H1 (cell line): ENCODE measurements around the gene YWHAQ. TPM values are rescaled to one million over a fixed set of nuclear protein-coding genes. Genes with fewer than 3 reads are reported as not detected.

Experiments used
- ASH2L ChIP-seq: fragments of 200-600, 300-600 bp; sonication (generic); IDR thresholded peaks from one replicate; pipeline ENCODE4 v1.7.1; 2017; ENCODE audit warnings: low read length
- CEBPB ChIP-seq: IDR thresholded peaks from 2 replicates; pipeline ENCODE4 v1.6.1; 2012; ENCODE audit warnings: low read depth, low read length
- CHD2 ChIP-seq: IDR thresholded peaks from 2 replicates; pipeline ENCODE4 v1.6.1; 2012; ENCODE audit warnings: low read length, improper control_type of control experiment
- CREB1 ChIP-seq: IDR thresholded peaks from 2 replicates; pipeline ENCODE4 v1.6.1; 2012; ENCODE audit warnings: inconsistent platforms
- EP300 ChIP-seq, 2 experiments: IDR thresholded peaks; 1 replicate in 1 of 2; 2 replicates in 1 of 2; pipeline ENCODE4 v1.6.1; 2011 to 2012; ENCODE audit warnings: low read depth in 2 of 2, low read length in 2 of 2, mild to moderate bottlenecking in 2 of 2, borderline replicate concordance in 1 of 2, inconsistent platforms in 1 of 2, moderate library complexity in 1 of 2
- GABPA ChIP-seq: IDR thresholded peaks from 2 replicates; pipeline ENCODE4 v1.6.1; 2011; ENCODE audit warnings: mild to moderate bottlenecking, low read length, moderate library complexity, borderline replicate concordance; ENCODE audit not compliant: insufficient read depth
- GTF2F1 ChIP-seq: IDR thresholded peaks from 2 replicates; pipeline ENCODE4 v1.6.1; 2012; ENCODE audit warnings: low read depth, low read length, improper control_type of control experiment, borderline replicate concordance
- HDAC6 ChIP-seq: IDR thresholded peaks from one replicate; pipeline ENCODE4 v1.7.1; 2012; ENCODE audit warnings: low read depth, mild to moderate bottlenecking, inconsistent platforms, low read length, moderate library complexity
- KDM4A ChIP-seq: IDR thresholded peaks from one replicate; pipeline ENCODE4 v1.7.1; 2012; ENCODE audit warnings: low read depth, mild to moderate bottlenecking, moderate library complexity, low read length, inconsistent platforms; ENCODE audit not compliant: severe bottlenecking
- KDM5A ChIP-seq: fragments of 200-600 bp; IDR thresholded peaks from 2 replicates; pipeline ENCODE4 v1.7.1; 2012; ENCODE audit warnings: mild to moderate bottlenecking, low read length, inconsistent platforms, mixed read lengths
- MAFK ChIP-seq: IDR thresholded peaks from 2 replicates; pipeline ENCODE4 v1.6.1; 2012; ENCODE audit warnings: low read depth, mild to moderate bottlenecking, improper control_type of control experiment, low read length
- PHF8 ChIP-seq: fragments of 200-600 bp; sonication (generic); conservative IDR thresholded peaks from 2 replicates; pipeline ENCODE4 v1.7.1; 2012; ENCODE audit warnings: low read depth, mild to moderate bottlenecking, inconsistent platforms, low read length, moderate library complexity
- POLR2A ChIP-seq, 2 experiments: IDR thresholded peaks; 1 replicate in 1 of 2; 2 replicates in 1 of 2; pipeline ENCODE4 v1.6.1; 2011; ENCODE audit warnings: low read depth in 2 of 2, low read length in 2 of 2, mild to moderate bottlenecking in 2 of 2; ENCODE audit errors: control extremely low read depth in 1 of 2
- RAD21 ChIP-seq, 2 experiments: IDR thresholded peaks in 1 of 2; conservative IDR thresholded peaks in 1 of 2; 2 replicates each; pipeline ENCODE4 v1.6.1; 2011; ENCODE audit warnings: low read depth in 2 of 2, low read length in 2 of 2, improper control_type of control experiment in 1 of 2, inconsistent platforms in 1 of 2, mild to moderate bottlenecking in 1 of 2, moderate library complexity in 1 of 2
- RBBP5 ChIP-seq: IDR thresholded peaks from 2 replicates; pipeline ENCODE4 v1.7.1; 2012; ENCODE audit warnings: low read depth, mild to moderate bottlenecking, inconsistent platforms, low read length, moderate library complexity, borderline replicate concordance
- RFX5 ChIP-seq: IDR thresholded peaks from 2 replicates; pipeline ENCODE4 v1.6.1; 2011; ENCODE audit warnings: low read depth, low read length, improper control_type of control experiment, borderline replicate concordance
- SIX5 ChIP-seq: IDR thresholded peaks from 2 replicates; pipeline ENCODE4 v1.6.1; 2011; ENCODE audit warnings: mild to moderate bottlenecking, low read depth, low read length
- SP2 ChIP-seq: IDR thresholded peaks from 2 replicates; pipeline ENCODE4 v1.6.1; 2012; ENCODE audit warnings: mild to moderate bottlenecking, low read length, inconsistent platforms
- SRF ChIP-seq: IDR thresholded peaks from 2 replicates; pipeline ENCODE4 v1.6.1; 2011; ENCODE audit warnings: mild to moderate bottlenecking, low read depth, low read length, moderate library complexity
- TAF7 ChIP-seq: optimal IDR thresholded peaks from 2 replicates; pipeline ENCODE3; 2011; ENCODE audit warnings: low read depth, mild to moderate bottlenecking, inconsistent platforms, low read length, moderate library complexity, borderline replicate concordance
- TCF12 ChIP-seq: IDR thresholded peaks from 2 replicates; pipeline ENCODE4 v1.6.1; 2011; ENCODE audit warnings: low read depth, mild to moderate bottlenecking, low read length
- polyA plus RNA-seq, 7 experiments: library from polyadenylated mRNA; depleted of rRNA in 3 of 7; stranded (reverse) in 5 of 7; unstranded in 2 of 7; fragments of >200 nt in 5 of 7; fragments of 200-250 nt in 2 of 7; gene quantifications; 1 replicate in 5 of 7; 2 replicates in 1 of 7; 4 replicates in 1 of 7; pipeline versions ENCODE4 v1.2.1 to v1.2.3, GENCODE V29; 2011 to 2013; ENCODE audit warnings: missing spikeins in 2 of 7, mixed read lengths in 2 of 7
- total RNA-seq: library from RNA; stranded (reverse); fragmentation: NEBNext Ultra II Directional; extraction: Animal tissue kit (Norgen Biotek cat#: 25700); gene quantifications from 2 replicates; pipeline ENCODE4 v1.2.1, GENCODE V29; 2021
- TF ChIP-seq, protein P1 (sequence below): IDR thresholded peaks from 2 replicates; pipeline ENCODE4 v1.6.1; 2012; ENCODE audit warnings: inconsistent platforms
- TF ChIP-seq, protein P2 (sequence below): IDR thresholded peaks from 2 replicates; pipeline ENCODE4 v1.6.1; 2012; ENCODE audit warnings: inconsistent platforms

Gene YWHAQ
- total and polyA plus RNA-seq, 2 of the 8 experiments (the other 6 are each of a cell fraction or from before 2014, with no cell fraction given): 244 to 480 TPM

DNA sequence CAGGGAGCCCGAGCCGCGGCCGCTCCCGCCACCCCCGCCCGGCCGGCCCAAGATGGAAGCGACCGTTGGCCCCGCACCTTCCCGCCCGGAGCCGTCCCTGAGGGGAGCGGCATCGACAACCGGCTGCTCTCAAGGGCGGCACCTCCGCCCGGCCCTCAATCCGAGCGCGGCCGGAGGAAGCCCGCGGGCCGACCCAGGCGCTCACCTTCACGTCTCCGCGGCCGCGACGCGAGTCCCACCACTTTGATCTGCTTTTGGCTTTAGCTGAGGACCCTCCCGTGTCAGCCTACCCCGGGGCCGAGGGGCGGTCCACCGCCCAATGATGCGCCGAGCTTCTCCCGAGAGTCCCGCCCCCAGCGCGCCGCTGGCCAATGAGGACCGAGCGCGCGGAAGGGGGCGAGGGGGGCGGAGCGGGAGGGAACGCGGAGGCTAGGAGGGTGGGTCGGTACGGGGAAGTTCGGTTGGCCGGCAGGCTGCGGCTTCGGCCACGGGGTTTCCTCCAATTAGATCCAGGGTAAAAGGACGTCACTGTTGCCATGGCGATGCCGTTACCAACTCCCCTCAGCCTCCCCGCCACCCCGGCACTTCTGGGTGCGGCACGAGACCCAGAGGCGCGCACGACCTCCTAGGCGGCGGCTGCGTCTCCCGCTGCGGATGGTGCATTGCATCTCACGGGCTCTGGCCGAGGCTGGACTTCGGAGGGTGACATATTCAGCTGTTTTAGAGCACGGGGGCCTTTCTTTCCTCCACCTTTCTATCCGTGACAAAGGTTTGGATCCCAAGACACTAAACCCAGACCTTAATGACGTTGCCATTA is at the start of gene YWHAQ (continued):
- TF ChIP-seq KDM4A (peak; percentile 95), TCF12 (no peak), RAD21 (IDR thresholded peaks at IDR 0.05 in 1 of 2, conservative IDR thresholded peaks at IDR 0.05 in 1 of 2; ENCODE audit: low read depth in 2 of 2, low read length in 2 of 2) (no peak), PHF8 (peak; percentile 96), HDAC6 (no peak), CREB1 (peak; percentile 97), GABPA (no peak), ASH2L (peak; percentile 26), CEBPB (no peak), GTF2F1 (peak; percentile 70; the same call in 1 of the 2 replicates), KDM5A (no peak), SP2 (peak; percentile 80), POLR2A (IDR thresholded peaks at IDR 0.05; ENCODE audit: control extremely low read depth in 1 of 2, low read depth in 2 of 2, low read length in 2 of 2) (peak; percentile 97 to 98), CHD2 (peak; percentile 84), MAFK (no peak), SIX5 (no peak), RBBP5 (peak; percentile 19; the same call in 1 of the 2 replicates), TAF7 (peak; percentile 89), EP300 (IDR thresholded peaks at IDR 0.05; ENCODE audit: borderline replicate concordance in 1 of 2, low read depth in 2 of 2, low read length in 2 of 2) (peak in 1 of 2 experiments; percentile 78; a peak in 1 of 3 replicates), SRF (0 out of 2 replicates have a peak, but pooled peaks have one; percentile 1), RFX5 (peak; percentile 99)
- TF ChIP-seq, protein P1, sequence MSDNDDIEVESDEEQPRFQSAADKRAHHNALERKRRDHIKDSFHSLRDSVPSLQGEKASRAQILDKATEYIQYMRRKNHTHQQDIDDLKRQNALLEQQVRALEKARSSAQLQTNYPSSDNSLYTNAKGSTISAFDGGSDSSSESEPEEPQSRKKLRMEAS: peak; percentile 58
- TF ChIP-seq, protein P2, sequence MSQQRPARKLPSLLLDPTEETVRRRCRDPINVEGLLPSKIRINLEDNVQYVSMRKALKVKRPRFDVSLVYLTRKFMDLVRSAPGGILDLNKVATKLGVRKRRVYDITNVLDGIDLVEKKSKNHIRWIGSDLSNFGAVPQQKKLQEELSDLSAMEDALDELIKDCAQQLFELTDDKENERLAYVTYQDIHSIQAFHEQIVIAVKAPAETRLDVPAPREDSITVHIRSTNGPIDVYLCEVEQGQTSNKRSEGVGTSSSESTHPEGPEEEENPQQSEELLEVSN: 0 out of 2 replicates have a peak, but pooled peaks have one; percentile 23
